Measurements from ENCODE around the gene SMARCD2.
"Not testable (repeated sequence)": the region's sequence is repeated elsewhere in the genome, so short reads cannot be mapped to it uniquely, and the experiment has no call there.

SMARCD2 gene

GRCh38 chr17:63859257-63859656 is 16.8 kb upstream of the SMARCD2 start:
- DNase-seq: no peak
- no peak for TF ChIP-seq GATA1 (IDR thresholded peaks at IDR 0.05; ENCODE audit: low read depth, low read length)
- no peak for TF ChIP-seq POLR2A (IDR thresholded peaks at IDR 0.05; ENCODE audit: low read length)

- not testable (repeated sequence) for DNase-seq
These were observed 13.9 kb upstream of the SMARCD2 start for GRCh38 chr17:63856425-63856824.

GRCh38 chr17:63855185-63855584 is 12.7 kb upstream of the SMARCD2 start:
- DNase-seq: no peak
- TF ChIP-seq POLR2A (IDR thresholded peaks at IDR 0.05; ENCODE audit: low read length) (no peak), GATA1 (IDR thresholded peaks at IDR 0.05; ENCODE audit: low read depth, low read length) (no peak)

- no peak for DNase-seq
- TF ChIP-seq GATA1 (IDR thresholded peaks at IDR 0.05; ENCODE audit: low read depth, low read length) (no peak), POLR2A (IDR thresholded peaks at IDR 0.05; ENCODE audit: low read length) (no peak)
These were observed 12.2 kb upstream of the SMARCD2 start for GRCh38 chr17:63854709-63855108.

- no peak for DNase-seq
- TF ChIP-seq POLR2A (IDR thresholded peaks at IDR 0.05; ENCODE audit: low read length): no peak
These were observed 10.8 kb upstream of the SMARCD2 start for GRCh38 chr17:63853260-63853659.

- TF ChIP-seq POLR2A (IDR thresholded peaks at IDR 0.05; ENCODE audit: low read length) (no peak), GATA1 (IDR thresholded peaks at IDR 0.05; ENCODE audit: low read depth, low read length) (no peak)
These were observed 7.9 kb upstream of the SMARCD2 start for GRCh38 chr17:63850401-63850800.

GRCh38 chr17:63848834-63849689 is 6.6 kb upstream of the SMARCD2 start:
- TF ChIP-seq POLR2A (IDR thresholded peaks at IDR 0.05; ENCODE audit: low read length) (no peak), GATA1 (IDR thresholded peaks at IDR 0.05; ENCODE audit: low read depth, low read length) (no peak)
- DNase-seq: peak; percentile 97 to 98

More at GRCh38 chr17:63850401-63850800, 7.9 kb upstream of the SMARCD2 start:
- DNase-seq: no peak

- no peak for DNase-seq
- no peak for TF ChIP-seq POLR2A (IDR thresholded peaks at IDR 0.05; ENCODE audit: low read length)
- no peak for TF ChIP-seq GATA1 (IDR thresholded peaks at IDR 0.05; ENCODE audit: low read depth, low read length)
These were observed 5.2 kb upstream of the SMARCD2 start for GRCh38 chr17:63847525-63848249.

- TF ChIP-seq GATA1 (IDR thresholded peaks at IDR 0.05; ENCODE audit: low read depth, low read length): no peak
- TF ChIP-seq POLR2A (IDR thresholded peaks at IDR 0.05; ENCODE audit: low read length): no peak
- no peak for DNase-seq
These were observed 3.0 kb upstream of the SMARCD2 start for GRCh38 chr17:63845509-63845908.

GRCh38 chr17:63843910-63844677 is 1.6 kb upstream of the SMARCD2 start:
- peak in 1 of 2 experiments; percentile 46 for DNase-seq
- TF ChIP-seq POLR2A (IDR thresholded peaks at IDR 0.05; ENCODE audit: low read length) (no peak), GATA1 (IDR thresholded peaks at IDR 0.05; ENCODE audit: low read depth, low read length) (no peak)

- peak; percentile 61 to 64 for DNase-seq
These were observed 953 bp upstream of the SMARCD2 start for GRCh38 chr17:63843387-63843888.

- DNase-seq: no peak
- no peak for TF ChIP-seq GATA1 (IDR thresholded peaks at IDR 0.05; ENCODE audit: low read depth, low read length)
- TF ChIP-seq POLR2A (IDR thresholded peaks at IDR 0.05; ENCODE audit: low read length): no peak
These were observed 329 bp downstream of the SMARCD2 start for GRCh38 chr17:63842173-63842539.

GRCh38 chr17:63841350-63842172 is 924 bp downstream of the SMARCD2 start:
- no peak for TF ChIP-seq POLR2A (IDR thresholded peaks at IDR 0.05; ENCODE audit: low read length)
- no peak for TF ChIP-seq GATA1 (IDR thresholded peaks at IDR 0.05; ENCODE audit: low read depth, low read length)
- DNase-seq: peak in 1 of 2 experiments; percentile 61

All from erythroblast (primary cell).